ENCODE measurements around the gene CST9L.

Gene CST9L

DNA sequence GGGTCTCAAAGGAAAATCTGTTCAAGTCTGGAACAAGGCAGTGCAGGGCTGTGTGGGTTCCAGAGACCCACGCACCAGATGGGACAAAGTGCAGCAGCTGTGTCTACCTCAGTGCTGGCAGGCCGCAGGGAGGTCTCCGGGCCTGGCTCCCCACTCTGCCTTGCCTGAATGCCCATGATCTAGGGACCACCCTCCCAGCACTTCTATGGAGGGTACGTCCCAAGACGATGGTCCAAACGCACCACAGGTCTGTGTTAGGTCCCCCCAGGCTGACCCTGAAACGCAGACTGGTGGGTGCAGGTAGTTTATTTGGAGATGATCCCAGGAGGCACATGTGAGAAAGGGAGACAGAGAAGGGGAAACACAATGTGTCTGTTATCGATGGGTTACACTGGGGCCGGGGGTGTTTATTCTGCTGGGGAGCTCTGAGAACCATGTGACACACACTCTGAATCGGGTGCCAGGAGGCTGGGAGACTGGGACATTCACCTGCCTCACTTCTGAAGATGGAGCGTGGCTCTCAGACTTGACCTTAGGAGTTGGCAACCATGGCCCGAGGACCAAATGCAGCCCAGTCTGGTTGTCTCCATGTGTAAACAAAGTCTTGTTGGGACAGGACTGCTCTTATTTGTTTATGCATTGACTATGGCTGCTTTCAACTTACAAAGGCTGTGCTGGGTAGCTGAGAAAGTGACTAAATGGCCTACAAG lies 21.7 kb downstream of the CST9L start:
- no peak for DNase-seq

DNA sequence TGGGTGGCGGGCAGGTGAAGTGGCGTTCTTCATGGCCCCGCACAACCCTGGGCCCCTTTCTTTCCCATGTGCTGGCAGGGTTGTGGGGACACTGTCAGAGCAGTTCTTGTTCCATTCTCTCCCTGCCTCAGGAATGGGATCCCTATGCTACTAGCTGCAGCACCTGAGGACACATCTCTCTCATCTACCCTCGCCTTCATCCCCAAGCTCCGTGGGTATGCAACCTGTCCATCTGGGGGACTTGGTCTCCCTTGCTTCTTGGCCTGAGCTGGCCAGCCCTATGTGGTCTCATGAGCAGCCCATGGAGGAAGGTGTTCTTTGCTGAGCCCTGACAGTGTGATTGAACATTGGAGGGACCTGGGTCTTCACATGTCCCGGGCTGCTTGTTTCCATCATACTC lies 24.2 kb downstream of the CST9L start:
- DNase-seq, result no peak

DNA sequence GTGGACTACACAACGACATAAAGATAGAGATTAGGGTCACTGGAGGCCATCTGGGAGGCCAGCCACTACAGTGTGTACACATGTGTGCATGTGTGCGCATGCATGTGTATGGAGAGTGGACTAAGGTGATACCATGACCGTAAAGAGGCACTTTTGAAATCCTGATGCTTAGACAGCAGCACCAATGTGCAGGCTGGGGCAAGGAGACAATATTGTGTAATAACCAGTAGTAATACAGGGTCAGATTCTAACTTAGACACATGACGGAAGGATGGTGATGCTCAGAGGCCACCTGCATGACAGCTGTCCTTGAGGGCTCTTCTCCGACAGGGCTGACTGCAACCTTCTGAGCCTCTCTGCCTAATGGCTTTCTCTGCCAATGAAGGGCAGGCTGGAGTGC lies 25.5 kb downstream of the CST9L start:
- DNase-seq, result no peak

DNA sequence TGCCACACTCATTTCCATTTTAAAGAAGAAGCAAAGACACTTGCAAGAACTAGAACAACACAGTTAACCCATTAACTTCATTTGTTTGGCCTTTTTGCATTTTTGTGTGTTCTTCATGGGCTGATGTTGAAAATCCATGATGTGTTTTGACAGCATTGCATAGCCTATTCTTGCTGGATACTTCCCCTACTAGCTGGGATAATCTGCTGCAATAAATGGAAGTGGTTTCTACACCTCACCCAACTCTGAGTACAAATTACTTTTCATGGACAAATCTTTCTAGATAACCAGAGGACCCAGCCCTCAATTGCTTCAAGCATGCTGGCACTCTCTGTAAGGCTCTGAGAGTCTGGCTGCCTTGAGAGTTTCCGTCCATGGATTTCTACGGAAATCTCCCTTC lies 26.5 kb downstream of the CST9L start:
- no peak for DNase-seq

DNA sequence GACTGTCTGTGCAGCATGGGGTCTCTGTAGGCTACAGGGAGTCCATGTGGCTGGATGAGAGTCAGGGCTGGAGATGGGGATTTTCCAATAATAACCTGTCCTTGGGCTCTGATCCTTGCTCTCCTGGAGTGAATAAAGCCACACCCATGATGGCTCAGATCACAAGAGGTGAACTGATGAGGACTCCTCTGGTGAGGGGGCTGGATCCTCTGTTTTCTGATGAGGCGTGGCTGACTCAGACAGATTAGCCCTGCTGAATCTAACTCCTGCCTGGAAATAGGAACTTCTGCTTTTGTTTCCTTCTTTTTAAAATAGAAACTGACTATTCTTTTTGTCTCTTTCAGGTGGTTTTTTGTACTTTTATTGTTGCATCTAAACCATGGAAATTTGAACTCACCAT lies 27.0 kb downstream of the CST9L start:
- DNase-seq, result no peak

DNA sequence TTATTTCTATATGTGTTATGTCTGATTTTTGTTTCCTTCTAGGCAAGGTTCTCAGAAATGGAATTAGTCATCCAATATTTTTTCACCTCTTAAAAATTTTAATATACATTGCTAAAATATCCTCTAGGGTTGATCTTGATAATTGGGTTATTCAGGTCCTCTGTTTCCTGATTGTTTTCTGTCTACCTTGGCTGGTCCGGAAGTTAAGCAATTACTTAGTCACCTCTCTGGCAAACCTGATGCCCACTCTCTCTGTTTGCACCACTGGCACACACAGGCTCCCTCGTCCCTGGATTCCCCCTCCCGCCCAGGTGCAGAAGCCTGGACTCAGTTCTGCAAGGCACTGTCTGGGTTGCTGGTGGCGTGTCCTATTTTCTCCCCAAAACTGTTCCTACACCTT lies 27.7 kb downstream of the CST9L start:
- no peak for DNase-seq

DNA sequence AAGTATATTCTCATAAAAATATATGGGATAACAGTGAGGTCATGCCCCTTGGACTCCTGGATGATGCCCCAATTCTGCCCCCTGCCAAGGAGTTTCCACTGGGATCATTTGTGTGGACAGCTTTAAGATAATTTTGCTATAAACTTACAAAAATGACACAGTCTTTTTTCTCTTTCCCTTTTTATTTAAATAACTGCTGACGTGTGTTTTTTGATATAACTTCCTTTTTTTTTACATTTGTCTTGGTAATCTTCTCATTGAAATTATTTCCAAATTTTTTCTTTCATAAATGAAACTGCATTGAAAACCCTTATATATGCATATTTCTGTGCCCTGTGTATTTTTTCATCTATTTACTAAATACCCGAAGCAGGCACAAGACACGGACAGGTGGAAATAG lies 31.3 kb downstream of the CST9L start:
- DNase-seq, result no peak

DNA sequence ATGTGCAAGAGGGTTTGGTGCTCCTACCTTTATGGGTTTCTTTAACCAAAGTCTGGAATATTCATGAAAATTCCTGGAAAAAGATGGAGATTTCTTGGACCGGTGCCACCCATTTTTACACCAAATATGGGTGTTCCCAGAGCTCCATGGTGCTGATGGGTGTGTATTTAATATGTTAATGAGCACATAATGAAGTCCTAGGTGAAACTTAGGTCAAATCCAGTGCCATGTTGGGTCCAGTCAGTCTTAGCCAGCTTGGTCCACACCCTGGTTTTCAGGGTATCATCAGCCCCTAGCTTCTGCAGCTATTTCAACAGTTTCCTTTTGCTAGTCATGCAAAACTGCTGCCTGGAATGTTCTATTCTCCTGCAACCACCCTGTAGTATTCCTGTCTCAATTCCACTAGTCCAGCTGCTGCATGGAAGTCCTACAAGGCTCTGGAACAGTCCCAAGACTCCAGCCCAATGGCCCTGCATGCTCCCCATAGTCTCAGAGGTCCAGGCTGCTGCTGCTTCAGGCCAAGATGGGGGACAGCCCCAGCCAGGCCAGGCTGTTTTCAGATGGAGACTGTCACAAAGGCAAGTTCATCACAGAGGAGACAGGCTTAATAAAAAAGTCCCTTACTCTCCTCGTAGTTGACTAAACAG lies 31.8 kb downstream of the CST9L start:
- DNase-seq, result no peak

DNA sequence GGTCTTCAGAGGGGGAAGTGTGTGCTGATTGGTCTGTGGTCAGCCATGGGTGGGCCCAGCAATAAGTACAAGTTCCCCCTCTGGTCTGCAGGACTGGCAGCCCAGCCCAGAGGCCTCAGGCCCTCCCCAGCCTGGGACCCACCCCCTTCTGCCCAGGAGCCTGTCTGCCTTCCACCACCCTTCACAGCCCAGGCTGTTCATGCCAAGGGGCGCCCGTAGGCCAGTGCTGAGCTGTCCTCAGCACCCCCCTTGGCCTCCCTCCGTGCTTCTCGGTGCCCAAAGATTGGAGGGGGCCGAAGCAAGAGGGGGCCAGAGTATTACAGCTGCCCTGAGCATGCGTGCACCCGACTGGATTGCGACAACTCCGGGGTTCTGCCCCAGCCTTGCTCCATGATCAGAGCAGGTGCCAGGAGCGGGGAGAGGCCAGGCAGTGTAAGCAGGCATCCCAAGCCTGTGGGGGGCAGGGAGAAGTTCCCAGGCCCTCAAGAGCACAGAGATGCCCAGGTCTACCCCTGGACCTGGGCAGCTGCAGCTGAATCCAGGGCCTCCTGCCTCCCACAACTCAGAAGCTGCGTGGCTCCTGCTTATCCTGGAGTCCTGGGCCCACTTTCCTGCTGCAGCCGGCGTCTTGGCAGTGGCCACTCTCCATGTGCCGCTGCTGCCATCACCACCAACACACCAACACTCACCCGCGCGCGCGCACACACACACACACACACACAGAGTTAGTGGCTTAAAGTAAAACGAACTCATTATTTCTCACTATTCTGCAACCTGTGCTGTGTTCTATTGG lies 33.3 kb downstream of the CST9L start:
- DNase-seq, result no peak

DNA sequence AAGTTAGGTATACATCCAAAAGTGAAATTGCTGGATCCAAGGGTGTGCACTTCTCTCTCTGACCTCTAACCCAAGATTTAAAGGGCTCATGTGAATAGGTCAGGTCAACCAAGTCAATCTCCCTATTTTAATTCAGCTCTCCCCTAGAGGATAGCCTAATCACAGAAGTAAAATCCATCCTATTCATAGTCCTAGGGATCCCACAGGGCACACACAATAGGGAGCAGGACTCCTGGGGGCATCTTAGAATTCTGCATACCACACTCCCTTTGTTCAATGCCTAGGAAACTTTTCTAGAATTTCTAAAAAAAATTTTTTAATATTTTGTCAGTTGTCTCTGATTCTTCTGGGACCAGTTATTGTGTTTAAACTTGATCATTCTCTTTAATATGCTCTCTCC lies 35.1 kb downstream of the CST9L start:
- no peak for DNase-seq

DNA sequence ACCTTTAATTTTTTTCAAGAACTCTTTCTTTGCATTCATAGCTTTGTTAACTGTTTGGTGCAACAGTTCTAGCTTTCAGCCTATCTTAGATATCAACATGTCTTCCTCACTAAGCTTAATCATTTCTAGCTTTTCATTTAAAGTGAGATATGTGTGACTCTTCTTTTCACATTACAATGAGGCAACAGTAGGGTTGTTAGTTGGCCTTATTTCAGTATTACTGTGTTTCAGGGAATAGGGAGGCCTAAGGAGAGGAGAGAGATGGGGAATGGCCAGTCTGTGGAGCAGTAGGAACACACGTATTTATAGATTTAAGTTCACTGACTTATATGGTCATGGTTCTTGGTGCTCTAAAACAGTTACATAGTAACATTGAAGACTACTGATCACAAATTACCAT lies 35.8 kb downstream of the CST9L start:
- no peak for DNase-seq

DNA sequence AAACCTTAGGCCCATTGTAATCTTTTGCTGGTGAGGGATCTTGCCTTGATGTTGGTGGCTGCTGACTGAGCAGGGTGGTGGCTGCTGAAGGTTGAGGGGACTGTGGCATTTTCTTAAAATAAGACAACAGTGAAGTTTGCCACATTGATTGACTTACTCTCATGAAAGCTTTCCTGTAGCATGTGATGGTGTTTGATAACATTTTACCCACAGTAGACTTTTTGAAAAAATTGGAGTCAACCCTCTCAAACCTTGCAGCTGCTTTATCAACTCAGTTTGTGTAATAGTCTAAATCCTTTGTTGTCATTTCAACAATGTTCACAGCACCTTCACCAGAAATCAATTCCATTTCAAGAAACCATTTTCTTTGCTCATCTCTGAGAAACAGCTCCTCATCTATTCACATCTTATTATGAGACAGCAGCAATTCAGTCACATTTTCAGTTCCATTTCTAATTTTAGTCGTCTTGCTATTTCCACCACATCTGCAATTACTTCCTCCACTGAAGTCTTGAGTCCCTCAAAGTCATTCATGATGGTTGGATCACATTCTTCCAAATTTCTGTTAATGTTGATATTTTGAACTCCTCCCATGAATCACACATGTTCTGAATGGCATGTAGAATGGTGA lies 37.2 kb downstream of the CST9L start:
- DNase-seq, result no peak

DNA sequence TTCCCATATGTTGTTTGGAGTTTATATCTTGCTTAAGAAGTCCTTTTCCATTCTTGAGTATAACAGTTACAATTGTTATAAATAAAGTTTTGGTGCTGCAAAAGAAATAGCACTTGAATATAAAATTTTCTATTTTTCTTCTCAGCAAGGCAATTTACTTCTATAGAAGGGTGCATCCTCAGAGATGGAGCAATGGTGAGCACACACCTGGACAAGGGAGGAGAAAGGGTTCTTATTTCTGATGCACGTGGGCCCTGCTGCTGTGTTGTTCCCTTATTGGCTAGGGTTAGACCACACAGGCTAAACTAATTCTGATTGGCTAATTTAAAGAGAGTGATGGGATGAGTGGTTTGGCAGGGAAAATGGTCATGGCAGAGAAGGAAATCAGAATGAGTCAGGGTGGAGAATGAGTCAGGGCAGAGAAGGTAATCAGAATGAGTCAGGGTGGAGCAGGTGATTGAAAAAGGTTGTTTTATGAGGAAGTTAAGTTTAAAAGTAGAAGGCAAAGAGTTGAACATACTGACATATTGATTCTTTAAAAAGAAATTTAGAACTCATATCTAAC lies 39.3 kb downstream of the CST9L start:
- no peak for DNase-seq

DNA sequence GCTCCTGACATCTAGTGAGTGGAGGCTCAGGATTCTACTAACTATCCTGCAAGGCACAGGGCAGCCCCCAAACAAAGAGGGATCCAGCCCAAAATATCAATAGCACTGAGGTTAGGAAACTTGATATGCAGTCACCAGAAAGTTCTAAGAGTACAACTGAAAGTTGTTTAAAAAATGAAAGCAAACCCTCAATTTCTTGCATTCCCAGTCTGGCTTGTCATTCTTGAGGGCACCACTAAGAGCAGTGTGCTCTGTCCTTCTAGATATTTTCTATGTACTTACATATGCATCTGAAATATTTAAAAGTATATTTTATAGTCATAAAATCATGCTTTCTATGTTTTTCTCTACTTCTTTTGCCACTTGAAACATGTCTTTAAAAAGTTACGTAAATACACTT lies 41.4 kb downstream of the CST9L start:
- no peak for DNase-seq

DNA sequence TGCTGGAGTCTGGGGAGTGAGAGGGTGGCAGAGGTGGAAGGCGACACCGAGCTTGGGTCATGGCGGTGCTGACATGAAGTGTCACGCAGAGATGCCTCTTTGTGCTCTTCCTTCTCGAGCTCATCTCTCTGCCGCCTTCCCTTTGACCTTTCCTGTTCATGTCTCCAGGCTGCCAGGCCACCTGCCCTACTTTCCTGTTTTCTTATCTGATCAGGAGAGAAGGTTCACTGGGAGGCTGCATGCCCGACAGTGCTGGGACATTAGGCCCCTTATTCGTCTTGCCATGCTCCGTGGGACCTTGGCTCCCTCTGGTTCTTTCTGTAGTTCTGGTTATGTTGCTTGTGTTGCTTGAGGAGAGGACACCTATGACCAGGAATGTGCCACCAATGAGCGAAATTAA lies 44.1 kb downstream of the CST9L start:
- DNase-seq, result no peak

DNA sequence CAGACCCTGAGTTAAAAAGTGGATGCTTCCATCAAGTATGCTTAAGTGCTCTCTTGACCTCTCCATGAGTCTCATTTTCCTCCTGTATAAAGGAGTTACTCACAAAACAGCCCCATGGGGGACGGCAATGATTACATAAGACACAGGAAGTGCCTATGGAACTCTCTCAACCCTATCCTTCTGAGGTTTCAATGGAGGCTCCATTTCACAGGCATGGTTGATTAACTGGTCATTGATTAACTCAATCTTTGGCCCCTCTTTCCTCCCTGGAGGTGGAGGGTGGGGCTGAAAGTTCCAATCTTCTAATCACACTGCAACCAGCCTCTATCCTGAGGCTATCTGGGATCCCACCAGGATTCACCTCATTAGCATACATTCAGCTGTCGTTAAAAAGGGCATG lies 48.1 kb downstream of the CST9L start:
- no peak for DNase-seq

DNA sequence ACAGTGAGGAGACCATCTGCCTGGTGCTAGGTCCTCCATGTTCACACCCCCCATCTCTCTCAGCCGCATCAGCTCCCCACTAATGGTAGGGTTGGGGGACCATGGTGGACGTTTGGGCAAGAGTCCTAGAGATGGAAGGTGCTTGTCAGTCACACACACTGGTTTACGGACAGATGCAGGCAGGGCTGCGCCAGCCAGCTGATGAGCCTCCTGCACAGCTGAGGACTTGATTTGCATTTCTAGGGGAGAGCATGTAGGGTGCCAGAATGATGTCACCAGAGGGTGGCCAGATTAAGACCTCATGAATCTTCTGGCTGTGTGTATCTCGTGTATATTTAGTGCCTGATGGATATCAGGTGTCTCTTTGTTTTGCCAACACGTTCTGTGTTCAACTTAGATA lies 48.7 kb downstream of the CST9L start:
- DNase-seq, result no peak

DNA sequence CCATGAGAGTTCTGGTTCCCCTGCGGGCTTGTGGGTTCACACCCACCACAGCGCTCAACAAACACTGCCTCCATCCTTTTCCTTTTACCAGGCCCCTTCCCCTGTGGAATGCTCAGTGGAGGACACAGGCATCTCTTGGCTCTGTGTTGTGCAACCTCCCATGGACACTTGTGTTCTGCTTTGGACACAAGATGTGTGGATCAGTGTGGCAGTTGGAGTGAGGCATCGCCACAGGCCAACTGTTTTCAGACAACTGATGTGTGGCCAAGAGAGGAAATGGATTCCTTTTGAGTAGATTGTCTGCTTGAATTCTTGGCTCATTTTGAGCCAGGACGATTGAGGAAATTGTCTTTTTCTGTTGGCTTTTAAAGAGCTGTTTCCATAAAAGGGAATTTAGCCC lies 50.6 kb downstream of the CST9L start:
- DNase-seq, result no peak

DNA sequence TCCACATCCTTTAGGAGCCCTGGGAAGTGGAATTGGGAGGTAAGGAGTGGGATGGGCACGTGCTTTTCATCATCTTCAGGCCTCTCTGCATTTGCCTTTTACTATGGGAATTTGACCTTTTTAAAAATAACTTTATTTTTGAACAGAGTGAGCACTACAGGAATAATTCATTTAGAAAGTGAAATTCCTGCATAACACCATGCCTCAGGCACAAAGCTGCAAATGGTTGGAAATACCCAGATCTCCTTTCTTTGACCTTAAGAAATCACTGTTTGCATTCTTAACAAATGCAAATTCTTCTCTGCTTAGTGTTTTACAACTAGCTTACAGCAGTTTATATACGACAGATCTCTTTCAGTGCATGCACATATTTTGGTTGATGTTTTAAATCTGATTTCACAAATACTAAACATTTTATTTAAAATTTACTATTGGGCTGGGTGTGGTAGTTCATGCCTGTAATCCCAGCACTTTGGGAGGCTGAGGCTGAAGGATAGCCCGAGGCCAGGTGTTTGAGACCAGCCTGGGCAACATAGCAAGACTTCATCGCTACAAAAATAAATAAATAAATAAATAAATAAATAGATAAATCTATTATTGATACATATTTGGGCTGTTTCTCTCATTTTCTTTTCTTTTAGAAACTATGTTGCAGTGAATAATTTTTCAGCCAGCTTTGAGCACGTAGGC lies 52.9 kb downstream of the CST9L start:
- DNase-seq, result no peak

DNA sequence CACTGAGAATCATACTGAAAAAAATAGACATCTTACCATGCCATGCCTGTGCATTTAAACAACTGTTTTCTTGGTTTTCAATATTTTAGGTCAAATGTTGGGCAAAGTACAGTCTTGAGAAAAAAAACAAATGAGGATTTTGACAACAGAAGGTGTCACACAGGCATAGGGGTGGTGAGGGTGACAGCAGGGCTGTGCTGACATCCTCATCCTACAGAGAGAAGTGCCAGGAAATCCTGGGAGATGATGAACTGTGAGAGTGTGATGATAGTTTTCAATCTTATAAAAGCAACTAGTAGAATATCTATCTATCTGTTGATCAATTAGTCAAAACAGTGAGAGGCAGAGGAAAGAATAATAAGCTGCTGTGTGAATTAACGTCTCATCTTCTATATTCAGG lies 53.4 kb downstream of the CST9L start:
- no peak for DNase-seq
